SK-N-SH treated with all-trans-retinoic acid at 6 μM for 48 hours (cell line): ENCODE results near the gene FLYWCH2.
A peak's percentile ranks its signal among the peaks of the same experiment; 100 is the strongest.

Experiments
- ATAC-seq: fragments of 200-7000 bp; cut with Tn5 transposase; 3 replicates; pipeline ENCODE4 v1.9.1; 2020; ENCODE audit warnings: mild to moderate bottlenecking, moderate library complexity
- BACH2 ChIP-seq: fragments of 250-450 bp; sonication (Bioruptor Pico); IDR thresholded peaks from 2 replicates; pipeline ENCODE4 v1.9.0; 2021; ENCODE audit warnings: mild to moderate bottlenecking, borderline replicate concordance
- CSDC2 ChIP-seq: fragments of 250-450 bp; sonication (Bioruptor Pico); IDR thresholded peaks from 2 replicates; pipeline ENCODE4 v1.5.0; 2020; ENCODE audit warnings: mild to moderate bottlenecking, moderate library complexity
- CSRNP3 ChIP-seq: fragments of 250-450 bp; sonication (Bioruptor Pico); IDR thresholded peaks from 2 replicates; pipeline ENCODE4 v1.5.1; 2021; ENCODE audit warnings: mild to moderate bottlenecking, moderate library complexity
- ESRRG ChIP-seq: fragments of 250-450 bp; sonication (Bioruptor Pico); IDR thresholded peaks from 2 replicates; pipeline ENCODE4 v1.6.1; 2021; ENCODE audit warnings: mild to moderate bottlenecking
- GLIS3 ChIP-seq: fragments of 250-450 bp; sonication (Bioruptor Pico); IDR thresholded peaks from 2 replicates; pipeline ENCODE4 v1.5.0; 2020; ENCODE audit warnings: mild to moderate bottlenecking, moderate library complexity
- ISL1 ChIP-seq: fragments of 250-450 bp; sonication (Bioruptor Pico); IDR thresholded peaks from 2 replicates; pipeline ENCODE4 v2.1.2; 2022; ENCODE audit warnings: mild to moderate bottlenecking, moderate library complexity
- OSR1 ChIP-seq: fragments of 250-450 bp; sonication (Bioruptor Pico); IDR thresholded peaks from 2 replicates; pipeline ENCODE4 v1.8.0; 2022; ENCODE audit warnings: moderate library complexity, mild to moderate bottlenecking, inconsistent platforms
- PPARA ChIP-seq: fragments of 250-450 bp; sonication (Bioruptor Pico); IDR thresholded peaks from 2 replicates; pipeline ENCODE4 v1.5.0; 2020; ENCODE audit warnings: mild to moderate bottlenecking, borderline replicate concordance
- RARB ChIP-seq: fragments of 250-450 bp; sonication (Bioruptor Pico); IDR thresholded peaks from 2 replicates; pipeline ENCODE4 v1.8.0; 2021; ENCODE audit warnings: mild to moderate bottlenecking, moderate library complexity
- SNAI2 ChIP-seq: fragments of 250-450 bp; sonication (Bioruptor Pico); IDR thresholded peaks from 2 replicates; pipeline ENCODE4 v1.5.0; 2020; ENCODE audit warnings: mild to moderate bottlenecking, moderate library complexity
- TCF4 ChIP-seq: fragments of 250-450 bp; sonication (Bioruptor Pico); IDR thresholded peaks from 2 replicates; pipeline ENCODE4 v1.8.0; 2021; ENCODE audit warnings: mild to moderate bottlenecking, moderate library complexity, borderline replicate concordance
- TOX ChIP-seq: fragments of 250-450 bp; sonication (Bioruptor Pico); IDR thresholded peaks from 2 replicates; pipeline ENCODE4 v1.8.0; 2021; ENCODE audit warnings: mild to moderate bottlenecking, moderate library complexity, borderline replicate concordance
- ZC3H10 ChIP-seq: fragments of 250-450 bp; sonication (Bioruptor Pico); IDR thresholded peaks from 2 replicates; pipeline ENCODE4 v1.5.1; 2021; ENCODE audit warnings: mild to moderate bottlenecking, moderate library complexity
- ZFP3 ChIP-seq: fragments of 250-450 bp; sonication (Bioruptor Pico); IDR thresholded peaks from 2 replicates; pipeline ENCODE4 v1.5.0; 2020; ENCODE audit warnings: mild to moderate bottlenecking, moderate library complexity
- ZNF565 ChIP-seq: fragments of 450-650 bp; formaldehyde crosslinking; conservative IDR thresholded peaks from 2 replicates; pipeline ENCODE4 v1.5.0; 2020; ENCODE audit warnings: low read depth, mild to moderate bottlenecking, moderate library complexity
- ZNF70 ChIP-seq: fragments of 450-650 bp; formaldehyde crosslinking; IDR thresholded peaks from 2 replicates; pipeline ENCODE4 v1.5.0; 2020; ENCODE audit warnings: mild to moderate bottlenecking, moderate library complexity
- ZNF8 ChIP-seq: fragments of 450-650 bp; formaldehyde crosslinking; IDR thresholded peaks from 2 replicates; pipeline ENCODE4 v1.5.0; 2020; ENCODE audit warnings: mild to moderate bottlenecking, moderate library complexity
- TF ChIP-seq, protein P1 (sequence below): fragments of 250-450 bp; sonication (Bioruptor Pico); IDR thresholded peaks from 2 replicates; pipeline ENCODE4 v1.8.0; 2021; ENCODE audit warnings: low read depth, mild to moderate bottlenecking, moderate library complexity, borderline replicate concordance
- TF ChIP-seq, protein P2 (sequence below): fragments of 250-450 bp; sonication (Bioruptor Pico); IDR thresholded peaks from 2 replicates; pipeline ENCODE4 v1.5.0; 2020; ENCODE audit warnings: mild to moderate bottlenecking, moderate library complexity
- TF ChIP-seq, protein P3 (sequence below): fragments of 250-450 bp; sonication (Bioruptor Pico); IDR thresholded peaks from 2 replicates; pipeline ENCODE4 v1.5.1; 2020; ENCODE audit warnings: low read depth, mild to moderate bottlenecking, moderate library complexity
- TF ChIP-seq, protein P4 (sequence below): fragments of 250-450 bp; sonication (Bioruptor Pico); IDR thresholded peaks from 2 replicates; pipeline ENCODE4 v1.8.0; 2020; ENCODE audit warnings: mild to moderate bottlenecking, moderate library complexity, borderline replicate concordance

The FLYWCH2 gene

DNA sequence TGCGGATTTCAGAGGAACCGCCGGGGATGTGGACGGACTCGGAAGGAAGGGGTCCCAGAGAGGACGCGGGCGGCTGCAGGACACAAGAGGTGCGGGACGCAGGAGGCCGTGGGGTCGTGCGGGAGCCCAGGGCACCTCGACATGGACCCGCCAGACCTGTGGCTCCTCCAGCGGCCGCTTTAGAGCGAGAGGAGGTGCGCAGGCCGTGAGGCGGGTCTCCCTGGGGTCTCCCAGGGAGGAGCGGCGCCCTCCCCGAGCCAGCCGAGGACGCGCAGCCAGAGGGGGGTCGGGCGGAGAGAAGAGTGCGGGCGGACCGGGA lies 21.9 kb downstream of the FLYWCH2 start (continued):
- TF ChIP-seq, protein P1, sequence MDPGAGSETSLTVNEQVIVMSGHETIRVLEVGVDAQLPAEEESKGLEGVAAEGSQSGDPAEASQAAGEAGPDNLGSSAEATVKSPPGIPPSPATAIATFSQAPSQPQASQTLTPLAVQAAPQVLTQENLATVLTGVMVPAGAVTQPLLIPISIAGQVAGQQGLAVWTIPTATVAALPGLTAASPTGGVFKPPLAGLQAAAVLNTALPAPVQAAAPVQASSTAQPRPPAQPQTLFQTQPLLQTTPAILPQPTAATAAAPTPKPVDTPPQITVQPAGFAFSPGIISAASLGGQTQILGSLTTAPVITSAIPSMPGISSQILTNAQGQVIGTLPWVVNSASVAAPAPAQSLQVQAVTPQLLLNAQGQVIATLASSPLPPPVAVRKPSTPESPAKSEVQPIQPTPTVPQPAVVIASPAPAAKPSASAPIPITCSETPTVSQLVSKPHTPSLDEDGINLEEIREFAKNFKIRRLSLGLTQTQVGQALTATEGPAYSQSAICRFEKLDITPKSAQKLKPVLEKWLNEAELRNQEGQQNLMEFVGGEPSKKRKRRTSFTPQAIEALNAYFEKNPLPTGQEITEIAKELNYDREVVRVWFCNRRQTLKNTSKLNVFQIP = no peak
- no peak for TF ChIP-seq ZNF8 (CRISPR knock-in tag)
- no peak for TF ChIP-seq ZNF70 (CRISPR knock-in tag)
- TF ChIP-seq BACH2 (CRISPR knock-in tag) = no peak
- no peak for TF ChIP-seq ZC3H10 (CRISPR knock-in tag)
- no peak for TF ChIP-seq OSR1
- no peak for TF ChIP-seq PPARA
- no peak for TF ChIP-seq RARB

DNA sequence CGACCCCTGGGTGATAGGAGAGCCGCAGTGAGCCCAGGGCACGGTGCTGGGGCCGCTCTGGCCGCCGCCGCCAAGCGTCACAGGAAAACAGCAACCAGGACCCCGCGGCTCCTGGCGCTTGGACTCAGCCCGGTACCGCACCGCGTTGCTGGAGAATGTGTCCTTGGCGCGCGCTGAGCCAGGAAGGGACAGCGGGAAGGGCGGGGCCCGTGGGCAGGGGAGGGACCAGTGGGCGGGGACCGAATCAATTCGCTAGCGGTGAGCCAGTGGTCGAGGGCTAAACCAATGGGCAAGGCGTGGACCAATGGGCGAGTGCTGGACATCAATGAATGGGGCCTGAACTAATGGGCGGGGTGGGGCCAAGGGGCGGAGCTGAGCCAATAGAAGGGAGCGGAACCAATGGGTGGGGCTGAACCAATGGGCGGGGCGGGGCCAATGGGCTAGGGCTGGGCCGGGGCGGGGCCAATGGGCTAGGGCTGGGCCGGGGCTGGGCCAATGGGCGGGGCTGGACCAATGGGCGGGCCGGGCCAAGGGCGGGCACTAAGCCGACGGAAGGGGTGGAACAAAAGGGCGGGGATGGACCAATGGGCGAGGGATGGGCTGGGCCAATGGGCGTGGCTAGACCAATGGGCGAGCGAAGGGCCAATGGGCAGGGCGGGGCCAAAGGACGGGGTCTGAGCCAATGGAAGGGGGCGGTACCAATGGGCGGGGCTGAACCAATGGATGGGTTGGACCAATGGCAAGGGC lies 22.4 kb downstream of the FLYWCH2 start:
- TF ChIP-seq ZC3H10 (CRISPR knock-in tag) = no peak
- TF ChIP-seq ZNF8 (CRISPR knock-in tag) = no peak
- TF ChIP-seq, protein P2, sequence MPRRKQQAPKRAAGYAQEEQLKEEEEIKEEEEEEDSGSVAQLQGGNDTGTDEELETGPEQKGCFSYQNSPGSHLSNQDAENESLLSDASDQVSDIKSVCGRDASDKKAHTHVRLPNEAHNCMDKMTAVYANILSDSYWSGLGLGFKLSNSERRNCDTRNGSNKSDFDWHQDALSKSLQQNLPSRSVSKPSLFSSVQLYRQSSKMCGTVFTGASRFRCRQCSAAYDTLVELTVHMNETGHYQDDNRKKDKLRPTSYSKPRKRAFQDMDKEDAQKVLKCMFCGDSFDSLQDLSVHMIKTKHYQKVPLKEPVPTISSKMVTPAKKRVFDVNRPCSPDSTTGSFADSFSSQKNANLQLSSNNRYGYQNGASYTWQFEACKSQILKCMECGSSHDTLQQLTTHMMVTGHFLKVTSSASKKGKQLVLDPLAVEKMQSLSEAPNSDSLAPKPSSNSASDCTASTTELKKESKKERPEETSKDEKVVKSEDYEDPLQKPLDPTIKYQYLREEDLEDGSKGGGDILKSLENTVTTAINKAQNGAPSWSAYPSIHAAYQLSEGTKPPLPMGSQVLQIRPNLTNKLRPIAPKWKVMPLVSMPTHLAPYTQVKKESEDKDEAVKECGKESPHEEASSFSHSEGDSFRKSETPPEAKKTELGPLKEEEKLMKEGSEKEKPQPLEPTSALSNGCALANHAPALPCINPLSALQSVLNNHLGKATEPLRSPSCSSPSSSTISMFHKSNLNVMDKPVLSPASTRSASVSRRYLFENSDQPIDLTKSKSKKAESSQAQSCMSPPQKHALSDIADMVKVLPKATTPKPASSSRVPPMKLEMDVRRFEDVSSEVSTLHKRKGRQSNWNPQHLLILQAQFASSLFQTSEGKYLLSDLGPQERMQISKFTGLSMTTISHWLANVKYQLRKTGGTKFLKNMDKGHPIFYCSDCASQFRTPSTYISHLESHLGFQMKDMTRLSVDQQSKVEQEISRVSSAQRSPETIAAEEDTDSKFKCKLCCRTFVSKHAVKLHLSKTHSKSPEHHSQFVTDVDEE (CRISPR knock-in tag) = no peak
- TF ChIP-seq, protein P3, sequence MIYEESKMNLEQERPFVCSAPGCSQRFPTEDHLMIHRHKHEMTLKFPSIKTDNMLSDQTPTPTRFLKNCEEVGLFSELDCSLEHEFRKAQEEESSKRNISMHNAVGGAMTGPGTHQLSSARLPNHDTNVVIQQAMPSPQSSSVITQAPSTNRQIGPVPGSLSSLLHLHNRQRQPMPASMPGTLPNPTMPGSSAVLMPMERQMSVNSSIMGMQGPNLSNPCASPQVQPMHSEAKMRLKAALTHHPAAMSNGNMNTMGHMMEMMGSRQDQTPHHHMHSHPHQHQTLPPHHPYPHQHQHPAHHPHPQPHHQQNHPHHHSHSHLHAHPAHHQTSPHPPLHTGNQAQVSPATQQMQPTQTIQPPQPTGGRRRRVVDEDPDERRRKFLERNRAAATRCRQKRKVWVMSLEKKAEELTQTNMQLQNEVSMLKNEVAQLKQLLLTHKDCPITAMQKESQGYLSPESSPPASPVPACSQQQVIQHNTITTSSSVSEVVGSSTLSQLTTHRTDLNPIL = no peak
- TF ChIP-seq ZFP3 (CRISPR knock-in tag) = no peak
- no peak for TF ChIP-seq ESRRG (CRISPR knock-in tag)
- TF ChIP-seq BACH2 (CRISPR knock-in tag) = no peak
- TF ChIP-seq TCF4 (CRISPR knock-in tag) = no peak
- no peak for TF ChIP-seq RARB
- TF ChIP-seq CSDC2 (CRISPR knock-in tag) = no peak
- TF ChIP-seq CSRNP3 (CRISPR knock-in tag) = no peak
- TF ChIP-seq ISL1 (CRISPR knock-in tag) = no peak
- TF ChIP-seq TOX (CRISPR knock-in tag) = no peak
- TF ChIP-seq GLIS3 (CRISPR knock-in tag) = no peak; the same call in 1 of the 2 replicates
- no peak for TF ChIP-seq ZNF70 (CRISPR knock-in tag)
- TF ChIP-seq, protein P1 = no peak
- TF ChIP-seq SNAI2 (CRISPR knock-in tag) = no peak
- ATAC-seq = peak; percentile 88

GRCh38 chr16:2905988-2906387 lies 23.0 kb downstream of the FLYWCH2 start:
- peak; percentile 82 for ATAC-seq
- TF ChIP-seq, protein P4, sequence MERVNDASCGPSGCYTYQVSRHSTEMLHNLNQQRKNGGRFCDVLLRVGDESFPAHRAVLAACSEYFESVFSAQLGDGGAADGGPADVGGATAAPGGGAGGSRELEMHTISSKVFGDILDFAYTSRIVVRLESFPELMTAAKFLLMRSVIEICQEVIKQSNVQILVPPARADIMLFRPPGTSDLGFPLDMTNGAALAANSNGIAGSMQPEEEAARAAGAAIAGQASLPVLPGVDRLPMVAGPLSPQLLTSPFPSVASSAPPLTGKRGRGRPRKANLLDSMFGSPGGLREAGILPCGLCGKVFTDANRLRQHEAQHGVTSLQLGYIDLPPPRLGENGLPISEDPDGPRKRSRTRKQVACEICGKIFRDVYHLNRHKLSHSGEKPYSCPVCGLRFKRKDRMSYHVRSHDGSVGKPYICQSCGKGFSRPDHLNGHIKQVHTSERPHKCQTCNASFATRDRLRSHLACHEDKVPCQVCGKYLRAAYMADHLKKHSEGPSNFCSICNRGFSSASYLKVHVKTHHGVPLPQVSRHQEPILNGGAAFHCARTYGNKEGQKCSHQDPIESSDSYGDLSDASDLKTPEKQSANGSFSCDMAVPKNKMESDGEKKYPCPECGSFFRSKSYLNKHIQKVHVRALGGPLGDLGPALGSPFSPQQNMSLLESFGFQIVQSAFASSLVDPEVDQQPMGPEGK (CRISPR knock-in tag) = no peak
- TF ChIP-seq, protein P3 = no peak
- TF ChIP-seq RARB (no peak), ESRRG (CRISPR knock-in tag) (no peak), ZFP3 (CRISPR knock-in tag) (no peak), TOX (CRISPR knock-in tag) (no peak), CSDC2 (CRISPR knock-in tag) (no peak), ZNF8 (CRISPR knock-in tag) (no peak), ZNF565 (no peak)
- TF ChIP-seq, protein P2 (CRISPR knock-in tag) = no peak
